Nephron (organoid): ENCODE data around the gene SRBD1.

Source experiments
- H3K27ac Mint-ChIP-seq, 3 experiments: 2 replicates each; pipeline ENCODE4 v1.8.0; 2020; ENCODE audit warnings: mixed read lengths in 3 of 3, mild to moderate bottlenecking in 2 of 3, moderate library complexity in 1 of 3
- H3K27me3 Mint-ChIP-seq: 2 replicates; pipeline ENCODE4 v1.8.0; 2021; ENCODE audit warnings: low read depth, mild to moderate bottlenecking, moderate library complexity, mixed read lengths
- H3K36me3 Mint-ChIP-seq: 2 replicates; pipeline ENCODE4 v1.8.0; 2020; ENCODE audit warnings: low read depth, mixed read lengths
- H3K4me1 Mint-ChIP-seq: 2 replicates; pipeline ENCODE4 v1.8.0; 2020; ENCODE audit warnings: mixed read lengths
- H3K4me3 Mint-ChIP-seq, 3 experiments: 2 replicates each; pipeline ENCODE4 v1.8.0; 2020; ENCODE audit warnings: mild to moderate bottlenecking in 3 of 3, mixed read lengths in 3 of 3, moderate library complexity in 2 of 3
- H3K9me3 Mint-ChIP-seq: 2 replicates; pipeline ENCODE4 v1.8.0; 2020; ENCODE audit warnings: mixed read lengths
- TF ChIP-seq, protein P1 (sequence below), 3 experiments: fragments of 200-600 bp; sonication (generic); IDR thresholded peaks; one replicate each; pipeline ENCODE4 v1.5.0; 2021; ENCODE audit warnings: antibody characterized with exemption in 3 of 3; ENCODE audit not compliant: unreplicated experiment in 3 of 3

Gene SRBD1

DNA sequence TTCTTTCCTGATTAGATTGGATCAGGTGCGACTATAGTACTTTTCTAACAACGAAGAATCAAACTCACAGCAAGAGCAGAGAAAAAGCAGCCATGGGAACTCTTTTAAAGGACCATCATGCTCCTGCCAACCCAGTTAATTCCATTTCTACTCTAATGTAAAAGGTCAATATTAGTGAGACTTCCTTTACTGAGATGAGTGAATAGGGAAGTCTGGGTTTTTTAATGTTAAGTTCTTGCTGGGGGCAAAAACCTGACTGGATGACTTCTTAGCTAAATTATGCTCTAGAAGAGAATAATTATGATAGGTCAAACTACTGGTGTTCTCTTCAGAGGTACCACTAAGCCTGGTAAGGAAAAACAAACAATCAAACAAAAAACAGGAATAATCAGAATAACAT, 8.4 kb downstream of the SRBD1 start:
- no peak overlapping the region for H3K27ac Mint-ChIP-seq
- TF ChIP-seq, protein P1, sequence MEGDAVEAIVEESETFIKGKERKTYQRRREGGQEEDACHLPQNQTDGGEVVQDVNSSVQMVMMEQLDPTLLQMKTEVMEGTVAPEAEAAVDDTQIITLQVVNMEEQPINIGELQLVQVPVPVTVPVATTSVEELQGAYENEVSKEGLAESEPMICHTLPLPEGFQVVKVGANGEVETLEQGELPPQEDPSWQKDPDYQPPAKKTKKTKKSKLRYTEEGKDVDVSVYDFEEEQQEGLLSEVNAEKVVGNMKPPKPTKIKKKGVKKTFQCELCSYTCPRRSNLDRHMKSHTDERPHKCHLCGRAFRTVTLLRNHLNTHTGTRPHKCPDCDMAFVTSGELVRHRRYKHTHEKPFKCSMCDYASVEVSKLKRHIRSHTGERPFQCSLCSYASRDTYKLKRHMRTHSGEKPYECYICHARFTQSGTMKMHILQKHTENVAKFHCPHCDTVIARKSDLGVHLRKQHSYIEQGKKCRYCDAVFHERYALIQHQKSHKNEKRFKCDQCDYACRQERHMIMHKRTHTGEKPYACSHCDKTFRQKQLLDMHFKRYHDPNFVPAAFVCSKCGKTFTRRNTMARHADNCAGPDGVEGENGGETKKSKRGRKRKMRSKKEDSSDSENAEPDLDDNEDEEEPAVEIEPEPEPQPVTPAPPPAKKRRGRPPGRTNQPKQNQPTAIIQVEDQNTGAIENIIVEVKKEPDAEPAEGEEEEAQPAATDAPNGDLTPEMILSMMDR (IDR thresholded peaks at IDR 0.05; ENCODE audit: unreplicated experiment in 3 of 3), result no peak
- H3K27me3 Mint-ChIP-seq, result no peaks in the 10 kb centered on the region
- peaks cover under 1% of the 10 kb centered on the region for H3K4me1 Mint-ChIP-seq
- H3K4me3 Mint-ChIP-seq, result no peak overlapping the region
- H3K36me3 Mint-ChIP-seq, result peaks cover 44% of the 10 kb centered on the region
- no peaks in the 10 kb centered on the region for H3K9me3 Mint-ChIP-seq

- no peak overlapping the region for H3K4me3 Mint-ChIP-seq
- H3K9me3 Mint-ChIP-seq, result no peaks in the 10 kb centered on the region
- TF ChIP-seq, protein P1 (IDR thresholded peaks at IDR 0.05; ENCODE audit: unreplicated experiment in 3 of 3), result no peak
- H3K27me3 Mint-ChIP-seq, result no peaks in the 10 kb centered on the region
- H3K4me1 Mint-ChIP-seq, result no peaks in the 10 kb centered on the region
- no peak overlapping the region for H3K27ac Mint-ChIP-seq
- peaks cover 43% of the 10 kb centered on the region for H3K36me3 Mint-ChIP-seq
These were observed 12.5 kb downstream of the SRBD1 start for GRCh38 chr2:45598545-45598944.

DNA sequence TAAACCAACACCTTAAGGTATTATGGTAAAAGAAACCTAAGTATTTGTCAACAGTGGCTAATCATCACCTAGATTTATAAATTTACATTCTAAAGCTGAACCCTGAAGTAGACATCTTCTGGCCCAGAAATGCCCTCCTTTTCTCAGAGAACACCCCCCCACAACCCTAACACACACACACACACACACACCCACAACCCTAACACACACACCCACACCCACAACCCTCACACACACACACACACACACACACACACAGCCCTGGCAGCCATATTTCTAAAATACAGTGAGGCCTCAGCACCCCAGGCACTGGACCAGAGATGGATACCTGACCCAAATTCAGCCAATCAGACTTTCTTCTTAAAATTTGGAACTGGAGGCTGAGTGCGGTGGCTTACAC, 14.3 kb downstream of the SRBD1 start:
- no peaks in the 10 kb centered on the region for H3K27me3 Mint-ChIP-seq
- H3K4me3 Mint-ChIP-seq, result no peak overlapping the region
- no peak overlapping the region for H3K27ac Mint-ChIP-seq
- no peaks in the 10 kb centered on the region for H3K4me1 Mint-ChIP-seq
- H3K36me3 Mint-ChIP-seq, result peaks cover 45% of the 10 kb centered on the region
- H3K9me3 Mint-ChIP-seq, result no peaks in the 10 kb centered on the region
- TF ChIP-seq, protein P1 (IDR thresholded peaks at IDR 0.05; ENCODE audit: unreplicated experiment in 3 of 3), result no peak

DNA sequence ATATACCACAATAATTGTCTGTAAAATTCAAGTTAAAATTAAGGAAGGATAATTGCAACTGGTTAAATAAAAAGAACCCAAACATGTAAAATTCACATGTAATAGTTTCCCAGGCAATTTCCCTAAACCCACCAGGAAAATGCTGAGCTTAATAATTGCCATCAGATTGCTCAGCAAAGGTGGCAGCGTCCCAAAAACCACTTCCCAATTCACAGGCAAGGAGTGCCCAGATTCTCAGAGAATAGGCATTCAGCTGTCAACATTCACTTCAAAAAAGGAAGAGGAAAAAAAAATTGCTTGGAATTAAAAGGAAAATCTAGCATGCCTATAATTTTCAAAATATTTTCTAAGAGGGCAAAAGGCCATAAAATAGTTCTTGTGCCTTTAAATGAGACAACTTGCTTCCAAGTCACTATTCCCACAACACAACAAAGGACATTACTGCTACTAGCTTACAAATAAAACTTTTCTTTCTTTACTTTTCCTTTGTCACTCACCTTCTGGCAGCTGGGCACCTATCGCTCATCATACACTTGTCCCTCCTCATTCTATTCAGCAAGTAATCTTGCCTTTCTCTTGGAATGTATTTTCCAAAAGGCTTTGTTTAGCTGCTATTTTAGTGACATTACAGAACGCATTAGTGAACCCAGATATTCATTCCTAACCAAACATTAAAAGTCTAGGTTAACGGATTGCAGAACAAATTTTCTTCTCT, 15.2 kb downstream of the SRBD1 start:
- TF ChIP-seq, protein P1 (IDR thresholded peaks at IDR 0.05; ENCODE audit: unreplicated experiment in 3 of 3), result no peak
- Mint-ChIP-seq H3K36me3 (peaks cover 43% of the 10 kb centered on the region), H3K27me3 (no peaks in the 10 kb centered on the region)

DNA sequence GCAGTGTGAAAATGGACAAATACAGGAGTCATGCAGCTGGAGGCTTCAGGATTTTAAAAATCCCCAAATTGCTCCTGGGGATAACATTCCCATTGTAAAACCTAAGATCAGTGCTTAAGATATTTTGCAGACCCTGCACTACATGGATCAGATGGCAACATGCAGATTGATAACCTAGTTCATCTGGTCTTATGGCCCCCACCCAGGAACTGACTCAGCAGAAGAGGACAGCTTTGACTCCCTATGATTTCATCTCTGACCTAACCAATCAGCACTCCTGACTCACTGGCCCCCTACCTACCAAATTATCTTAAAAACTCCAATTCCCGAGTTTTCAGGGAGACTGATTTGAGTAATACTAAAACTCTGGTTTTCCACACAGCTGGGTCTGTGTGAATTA, 20.0 kb downstream of the SRBD1 start:
- no peak overlapping the region for H3K27ac Mint-ChIP-seq
- H3K27me3 Mint-ChIP-seq, result no peaks in the 10 kb centered on the region
- TF ChIP-seq, protein P1 (IDR thresholded peaks at IDR 0.05; ENCODE audit: unreplicated experiment in 3 of 3), result no peak
- H3K36me3 Mint-ChIP-seq, result peaks cover 14% of the 10 kb centered on the region
- no peak overlapping the region for H3K4me3 Mint-ChIP-seq
- no peaks in the 10 kb centered on the region for H3K9me3 Mint-ChIP-seq
- H3K4me1 Mint-ChIP-seq, result no peaks in the 10 kb centered on the region

More for the DNA sequence above, 15.2 kb downstream of the SRBD1 start:
- no peak overlapping the region for H3K27ac Mint-ChIP-seq
- no peaks in the 10 kb centered on the region for H3K9me3 Mint-ChIP-seq
- no peaks in the 10 kb centered on the region for H3K4me1 Mint-ChIP-seq
- no peak overlapping the region for H3K4me3 Mint-ChIP-seq
